GM12878 (cell line): Measurements from ENCODE around the gene HTR1D.

Experiments
- BCLAF1 ChIP-seq: fragments of 450-650 bp; IDR thresholded peaks from 2 replicates; pipeline ENCODE4 v1.6.1; 2017; ENCODE audit warnings: antibody characterized with exemption, mild to moderate bottlenecking, moderate library complexity
- CHD1 ChIP-seq: IDR thresholded peaks from 2 replicates; pipeline ENCODE4 v1.6.1; 2012; ENCODE audit warnings: low read depth, low read length, improper control_type of control experiment
- CTCF ChIP-seq, 3 experiments: IDR thresholded peaks in 2 of 3; conservative IDR thresholded peaks in 1 of 3; 2 replicates each; pipeline ENCODE4 v1.5.1; 2011; ENCODE audit warnings: low read depth in 3 of 3, low read length in 3 of 3, mild to moderate bottlenecking in 3 of 3, control low read depth in 2 of 3, moderate library complexity in 2 of 3, inconsistent platforms in 1 of 3, mixed read lengths in 1 of 3; ENCODE audit not compliant: control insufficient read depth in 2 of 3, insufficient read depth in 1 of 3; ENCODE audit errors: extremely low read depth in 1 of 3
- EGR1 ChIP-seq, 2 experiments: IDR thresholded peaks; 1 replicate in 1 of 2; 2 replicates in 1 of 2; pipeline ENCODE4 v1.6.1; 2011 to 2012; ENCODE audit warnings: low read depth in 2 of 2, low read length in 2 of 2, borderline replicate concordance in 1 of 2, mild to moderate bottlenecking in 1 of 2, moderate library complexity in 1 of 2
- EP300 ChIP-seq, 2 experiments: fragments of 150-350 bp in 1 of 2; IDR thresholded peaks; 2 replicates each; pipeline ENCODE4 v1.6.1; 2011 to 2012; ENCODE audit warnings: low read depth in 2 of 2, low read length in 2 of 2, borderline replicate concordance in 1 of 2, improper control_type of control experiment in 1 of 2, inconsistent platforms in 1 of 2; ENCODE audit not compliant: control insufficient read depth in 1 of 2
- GABPA ChIP-seq: IDR thresholded peaks from 2 replicates; pipeline ENCODE4 v1.6.1; 2014; ENCODE audit warnings: antibody characterized with exemption, low read depth, mild to moderate bottlenecking, inconsistent platforms
- NBN ChIP-seq: fragments of 450-650 bp; IDR thresholded peaks from 2 replicates; pipeline ENCODE4 v1.6.1; 2016
- POLR2A ChIP-seq: IDR thresholded peaks from 2 replicates; pipeline ENCODE4 v1.6.1; 2011; ENCODE audit warnings: low read depth, mild to moderate bottlenecking, low read length
- SMAD1 ChIP-seq: fragments of 450-650 bp; IDR thresholded peaks from 2 replicates; pipeline ENCODE4 v1.6.1; 2018; ENCODE audit warnings: mild to moderate bottlenecking, low read depth; ENCODE audit not compliant: partially characterized antibody
- SRF ChIP-seq, 2 experiments: IDR thresholded peaks; 2 replicates each; pipeline ENCODE4 v1.6.1; 2011; ENCODE audit warnings: low read depth in 2 of 2, low read length in 2 of 2, mild to moderate bottlenecking in 1 of 2, moderate library complexity in 1 of 2

GRCh38 chr1:23198373-23198772 is 18.9 kb downstream of the HTR1D start:
- TF ChIP-seq NBN (no peak), SMAD1 (no peak), SRF (IDR thresholded peaks at IDR 0.05; ENCODE audit: low read depth in 2 of 2, low read length in 2 of 2) (no peak), GABPA (no peak), CTCF (IDR thresholded peaks at IDR 0.05 in 2 of 3, conservative IDR thresholded peaks at IDR 0.05 in 1 of 3; ENCODE audit: control insufficient read depth in 2 of 3, extremely low read depth in 1 of 3, insufficient read depth in 1 of 3, low read depth in 3 of 3, low read length in 3 of 3) (no peak), POLR2A (no peak), EP300 (IDR thresholded peaks at IDR 0.05; ENCODE audit: borderline replicate concordance in 1 of 2, control insufficient read depth in 1 of 2, low read depth in 2 of 2, low read length in 2 of 2) (no peak), EGR1 (IDR thresholded peaks at IDR 0.05; ENCODE audit: borderline replicate concordance in 1 of 2, low read depth in 2 of 2, low read length in 2 of 2) (no peak), CHD1 (no peak), BCLAF1 (no peak)
